ENCODE data around the gene DCD.

The DCD gene

DNA sequence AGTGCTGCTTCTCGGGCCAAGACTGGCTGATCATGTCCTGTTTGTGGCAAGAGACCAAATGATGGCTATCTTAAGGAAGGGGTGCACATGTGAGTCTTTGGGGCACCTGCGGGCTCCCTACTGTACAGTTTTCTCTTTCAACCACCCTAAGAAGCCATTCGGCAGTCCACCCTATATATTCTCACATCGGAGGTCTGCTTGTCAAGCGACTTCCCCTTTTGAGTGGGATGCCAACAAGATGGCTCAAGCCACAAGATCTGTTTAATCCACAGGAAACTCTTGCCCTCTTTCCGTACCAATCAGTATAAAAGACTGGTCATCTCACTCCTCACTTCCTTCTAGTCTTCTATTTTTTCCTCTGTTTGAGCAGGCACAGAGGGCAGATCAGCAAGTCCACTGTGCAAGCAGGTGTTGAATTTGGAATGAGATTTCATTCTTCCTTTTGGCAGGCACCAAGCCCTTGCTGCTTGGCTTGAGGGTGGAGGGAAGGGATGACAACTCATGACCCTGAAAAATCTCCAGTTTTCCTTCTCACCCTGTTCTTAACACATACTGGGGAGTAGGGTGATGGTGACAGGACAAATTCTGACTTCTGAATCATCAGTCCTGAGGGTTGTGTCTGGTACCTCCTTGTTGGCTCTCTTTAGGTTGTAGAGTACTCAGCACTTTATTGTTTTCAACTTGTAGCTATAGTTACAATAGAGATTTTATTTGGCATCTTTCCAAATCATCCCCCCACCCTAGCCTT, 31.1 kb downstream of the DCD start:
- TF ChIP-seq CTCF (conservative IDR thresholded peaks at IDR 0.05) = no peak
- peak overlapping the region; percentile 77 for H3K27ac ChIP-seq

- no peak overlapping the region for H3K27ac ChIP-seq
- TF ChIP-seq CTCF (conservative IDR thresholded peaks at IDR 0.05) = no peak
Observed at GRCh38 chr12:54612225-54612750, 35.9 kb downstream of the DCD start.

DNA sequence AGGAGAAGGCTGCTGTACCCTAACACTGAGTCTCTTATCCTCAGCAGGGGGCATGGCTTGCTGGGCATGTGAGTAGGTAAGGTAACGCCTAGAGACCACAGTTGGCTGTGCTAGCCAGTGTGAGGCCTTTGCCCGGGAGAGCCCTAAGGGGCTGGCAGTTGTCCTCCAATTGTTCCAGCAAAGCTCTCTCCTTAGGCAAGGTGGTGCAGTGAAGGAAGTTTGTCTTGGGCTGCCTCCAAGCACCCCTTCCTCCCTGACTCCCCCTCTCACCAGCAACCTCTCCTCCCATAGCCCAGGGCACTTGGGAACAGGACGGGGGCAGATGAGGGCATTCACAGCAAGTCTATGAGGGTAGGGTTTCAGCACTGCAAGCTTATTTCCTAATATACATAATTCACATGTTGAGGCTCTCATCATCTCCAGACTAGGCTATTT, 36.4 kb downstream of the DCD start:
- H3K27ac ChIP-seq = no peak overlapping the region
- no peak for TF ChIP-seq CTCF (conservative IDR thresholded peaks at IDR 0.05)

- H3K27ac ChIP-seq = no peak overlapping the region
- TF ChIP-seq CTCF (conservative IDR thresholded peaks at IDR 0.05) = no peak
Observed at GRCh38 chr12:54608769-54609168, 39.4 kb downstream of the DCD start.

GRCh38 chr12:54608156-54608555, 40.0 kb downstream of the DCD start:
- TF ChIP-seq CTCF (conservative IDR thresholded peaks at IDR 0.05) = no peak
- no peak overlapping the region for H3K27ac ChIP-seq

GRCh38 chr12:54606556-54606955, 41.6 kb downstream of the DCD start:
- H3K27ac ChIP-seq = no peak overlapping the region
- TF ChIP-seq CTCF (conservative IDR thresholded peaks at IDR 0.05) = no peak

DNA sequence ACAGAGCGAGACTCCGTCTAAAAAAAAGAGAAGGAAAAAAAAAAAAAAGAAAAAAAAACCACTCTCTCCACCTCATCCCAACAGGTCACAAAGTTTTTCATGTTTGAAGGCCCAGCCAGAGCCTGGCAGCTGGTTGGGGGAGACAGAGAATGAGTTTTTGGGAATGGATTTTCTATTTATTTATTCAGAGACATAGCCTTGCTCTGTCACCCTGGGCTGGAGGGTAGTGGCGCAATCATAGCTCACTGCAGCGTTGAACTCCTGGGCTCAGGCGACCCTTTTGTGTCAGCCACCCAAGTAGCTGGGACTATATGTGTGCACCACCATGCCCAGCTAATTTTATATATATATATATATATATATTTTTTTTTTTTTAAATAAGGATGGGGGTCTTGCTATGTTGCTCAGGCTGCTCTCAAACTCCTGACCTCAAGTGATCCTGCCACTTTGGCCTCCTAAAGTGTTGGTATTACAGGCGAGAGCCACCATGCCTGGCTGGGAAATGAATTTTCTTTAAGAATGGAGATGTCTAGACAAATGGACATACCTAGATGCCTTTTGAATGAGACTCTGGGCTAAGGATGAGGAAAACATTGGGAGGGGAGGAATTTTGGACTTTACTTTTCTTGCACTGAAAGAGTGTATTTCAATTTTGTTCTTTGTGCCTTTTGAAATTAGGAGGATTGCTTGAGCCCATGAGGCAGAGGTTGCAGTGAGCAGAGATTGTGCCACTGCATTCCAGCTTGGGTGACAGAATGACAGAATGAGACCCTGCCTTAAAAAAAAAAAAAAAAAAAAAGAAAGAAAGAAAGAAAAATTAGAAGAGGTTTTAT, 42.8 kb downstream of the DCD start:
- TF ChIP-seq CTCF (conservative IDR thresholded peaks at IDR 0.05) = no peak

More for the DNA sequence above, 42.8 kb downstream of the DCD start:
- no peak overlapping the region for H3K27ac ChIP-seq
